PC-3 (cell line): Measurements from ENCODE around the gene TNRC6B.

Source experiments
- CTCF ChIP-seq: fragments of 300-600 bp; sonication (generic); conservative IDR thresholded peaks from 2 replicates; pipeline ENCODE4 v1.5.1; 2017; ENCODE audit warnings: antibody characterized with exemption, low read depth, mild to moderate bottlenecking, low read length
- EZH2 ChIP-seq: fragments of 300-600 bp; sonication (generic); IDR thresholded peaks from one replicate; pipeline ENCODE4 v1.6.1; 2017; ENCODE audit warnings: antibody characterized with exemption, mild to moderate bottlenecking, low read length; ENCODE audit not compliant: unreplicated experiment
- EZH2phosphoT487 ChIP-seq: fragments of 300-600 bp; sonication (generic); IDR thresholded peaks from 2 replicates; pipeline ENCODE4 v1.6.1; 2018; ENCODE audit warnings: mild to moderate bottlenecking, antibody characterized with exemption, low read length, borderline replicate concordance

GRCh38 chr22:40348025-40348658, 170.4 kb downstream of the TNRC6B start:
- TF ChIP-seq CTCF, result peak; percentile 78
- TF ChIP-seq EZH2, result no peak
- no peak for TF ChIP-seq EZH2phosphoT487
